KBM-7 (cell line): ENCODE results near the gene CDC25B.

Experiments used
- DNase-seq: peaks from one replicate; pipeline ENCODE4 v3.0.0-alpha.2; 2015
- in situ Hi-C: fragments of 300-500 bp; cut with MboI; formaldehyde crosslinking; loops from 2 replicates; pipeline ENCODE4 v1.14.3; 2020; ENCODE audit warnings: low sequenced_read_pairs, low pct_unique_long_range_greater_than_20kb, mixed read lengths

The CDC25B gene

GRCh38 chr20:3800256-3800877 is 4.3 kb downstream of the CDC25B start:
- in situ Hi-C loops: no loop called here
- DNase-seq: no peak

GRCh38 chr20:3800878-3801260 is 4.8 kb downstream of the CDC25B start:
- in situ Hi-C loops: no loop called here
- DNase-seq: no peak

- DNase-seq: no peak
- in situ Hi-C loops: no loop called here
Measured at GRCh38 chr20:3801299-3801698, 5.2 kb downstream of the CDC25B start.

GRCh38 chr20:3801846-3802245 is 5.7 kb downstream of the CDC25B start:
- in situ Hi-C loops: no loop called here
- DNase-seq: no peak

- no peak for DNase-seq
- in situ Hi-C loops: no loop called here
Measured at GRCh38 chr20:3802524-3803239, 6.6 kb downstream of the CDC25B start.

GRCh38 chr20:3803289-3803688 is 7.2 kb downstream of the CDC25B start:
- DNase-seq: no peak
- in situ Hi-C loops: no loop called here

- DNase-seq: no peak
Measured at GRCh38 chr20:3803854-3804253, 7.7 kb downstream of the CDC25B start.

GRCh38 chr20:3804254-3804751 is 8.2 kb downstream of the CDC25B start:
- DNase-seq: no peak
- in situ Hi-C loops: no loop called here

More at GRCh38 chr20:3803854-3804253, 7.7 kb downstream of the CDC25B start:
- in situ Hi-C loops: no loop called here

- in situ Hi-C loops: no loop called here
Measured at GRCh38 chr20:3804781-3805180, 8.7 kb downstream of the CDC25B start.

GRCh38 chr20:3808544-3808943 is 12.4 kb downstream of the CDC25B start:
- in situ Hi-C loops: no loop called here
- no peak for DNase-seq

More at GRCh38 chr20:3804781-3805180, 8.7 kb downstream of the CDC25B start:
- DNase-seq: no peak

GRCh38 chr20:3811467-3812258 is 15.6 kb downstream of the CDC25B start:
- peak; percentile 94 for DNase-seq
- in situ Hi-C loops: no loop called here

GRCh38 chr20:3812259-3812681 is 16.2 kb downstream of the CDC25B start:
- in situ Hi-C loops: no loop called here
- no peak for DNase-seq

- in situ Hi-C loops: no loop called here
- no peak for DNase-seq
Measured at GRCh38 chr20:3812975-3813847, 17.1 kb downstream of the CDC25B start.

- in situ Hi-C loops: no loop called here
- DNase-seq: no peak
Measured at GRCh38 chr20:3813848-3814581, 17.9 kb downstream of the CDC25B start.

- in situ Hi-C loops: no loop called here
Measured at GRCh38 chr20:3814928-3815495, 18.9 kb downstream of the CDC25B start.

GRCh38 chr20:3815703-3816315 is 19.7 kb downstream of the CDC25B start:
- in situ Hi-C loops: no loop called here
- DNase-seq: no peak

More at GRCh38 chr20:3814928-3815495, 18.9 kb downstream of the CDC25B start:
- DNase-seq: no peak
